Measurements from ENCODE around the gene GSE1. TPM values are rescaled to one million over a fixed set of nuclear protein-coding genes. Genes with fewer than 3 reads are reported as not detected.

GSE1 gene
- total RNA-seq, 1 experiment from 2014 or later, result 124 TPM

GRCh38 chr16:85569039-85569614 lies 44.0 kb upstream of the GSE1 start:
- POLR2A ChIA-PET, result interaction anchor here (0.9 to 1.4 kb wide), 2 partner anchors 9 to 43 kb away, joined by 4 to 7 read pairs; partner anchors contain the start of gene GSE1

More at GRCh38 chr16:85569039-85569614, 44.0 kb upstream of the GSE1 start:
- no peak for ATAC-seq
- Mint-ChIP-seq H3K4me1 (peaks cover 78% of the 10 kb centered on the region), H3K27me3 (ENCODE audit: low read depth) (no peaks in the 10 kb centered on the region), H3K4me3 (no peak overlapping the region), H3K36me3 (peaks cover 7% of the 10 kb centered on the region), H3K27ac (peak overlapping the region; percentile 95), H3K9me3 (peaks cover 7% of the 10 kb centered on the region; the same call in 1 of the 2 replicates)
- no peak for DNase-seq (ENCODE audit: low spot score)
- CTCF ChIA-PET, result interaction anchor here (0.9 to 5.1 kb wide), 12 partner anchors 9 to 153 kb away, joined by 3 to 33 read pairs (median 4); no protein-coding TSS in a partner anchor
- no peak for TF ChIP-seq PREB (CRISPR knock-in tag; IDR thresholded peaks at IDR 0.05; ENCODE audit: borderline replicate concordance)
- TF ChIP-seq ZNF263 (CRISPR knock-in tag; IDR thresholded peaks at IDR 0.05; ENCODE audit: low read depth), result no peak
- no peak for TF ChIP-seq ZNF281 (CRISPR knock-in tag; IDR thresholded peaks at IDR 0.05)
- no peak for TF ChIP-seq KAT7 (CRISPR knock-in tag; IDR thresholded peaks at IDR 0.05; ENCODE audit: borderline replicate concordance)
- no peak for TF ChIP-seq ZNF416 (CRISPR knock-in tag; IDR thresholded peaks at IDR 0.05)
- TF ChIP-seq NR1H2 (CRISPR knock-in tag; IDR thresholded peaks at IDR 0.05), result no peak
- TF ChIP-seq TEAD4 (CRISPR knock-in tag; IDR thresholded peaks at IDR 0.05), result no peak
- no peak for TF ChIP-seq PRDM15 (CRISPR knock-in tag; IDR thresholded peaks at IDR 0.05)
- TF ChIP-seq AR (CRISPR knock-in tag; IDR thresholded peaks at IDR 0.05), result no peak
- no peak for TF ChIP-seq HMGA2 (CRISPR knock-in tag; IDR thresholded peaks at IDR 0.05)
